Keratinocyte (primary cell): ENCODE measurements around the gene CSNK1G1. TPM values are rescaled to one million over a fixed set of nuclear protein-coding genes. Genes with fewer than 3 reads are reported as not detected.

Experiments used
- DNase-seq: peaks from one replicate; pipeline ENCODE4 v3.0.0-alpha.2; 2011; ENCODE audit warnings: low read depth, missing footprints, low spot score
- FAIRE-seq: peaks from 2 replicates; lab custom pipeline; 2011; peaks lifted over from hg19 to GRCh38; lab: Jason Lieb, UNC
- H2AFZ ChIP-seq: 2 replicates; pipeline ENCODE4 v1.6.0; 2012; ENCODE audit warnings: low read length, control low read depth, inconsistent platforms; ENCODE audit not compliant: control insufficient read depth
- H3K27ac ChIP-seq: 2 replicates; pipeline ENCODE4 v1.5.1; 2011; ENCODE audit warnings: low read length; ENCODE audit not compliant: control insufficient read depth, insufficient read depth
- H3K27me3 ChIP-seq: 3 replicates; pipeline ENCODE4 v1.6.0; 2011; ENCODE audit warnings: low read length; ENCODE audit not compliant: control insufficient read depth, insufficient read depth; ENCODE audit errors: extremely low read depth
- H3K36me3 ChIP-seq, 2 experiments: 2 replicates in 1 of 2; 3 replicates in 1 of 2; pipeline ENCODE4 v1.5.1; 2011; ENCODE audit warnings: low read length in 2 of 2, mild to moderate bottlenecking in 1 of 2; ENCODE audit not compliant: control insufficient read depth in 2 of 2, insufficient read depth in 2 of 2; ENCODE audit errors: extremely low read depth in 1 of 2
- H3K4me1 ChIP-seq: 3 replicates; pipeline ENCODE4 v1.5.1; 2011; ENCODE audit warnings: low read length; ENCODE audit not compliant: control insufficient read depth, insufficient read depth; ENCODE audit errors: extremely low read depth
- H3K4me2 ChIP-seq: 3 replicates; pipeline ENCODE4 v1.6.0; 2011; ENCODE audit warnings: low read depth, low read length; ENCODE audit not compliant: control insufficient read depth, insufficient read depth; ENCODE audit errors: extremely low read depth
- H3K4me3 ChIP-seq, 3 experiments: fragments of 200-600 bp in 1 of 3; sonication (generic) in 1 of 3; 2 replicates in 2 of 3; 3 replicates in 1 of 3; pipeline ENCODE4 v1.5.1; 2011 to 2016; ENCODE audit warnings: low read length in 3 of 3, mild to moderate bottlenecking in 3 of 3, control low read depth in 2 of 3, inconsistent platforms in 1 of 3, low read depth in 1 of 3, mixed read lengths in 1 of 3, mixed run types in 1 of 3, moderate library complexity in 1 of 3; ENCODE audit not compliant: control insufficient read depth in 2 of 3, insufficient read depth in 2 of 3; ENCODE audit errors: extremely low read depth in 1 of 3
- H3K79me2 ChIP-seq: 2 replicates; pipeline ENCODE4 v1.6.0; 2012; ENCODE audit warnings: low read length; ENCODE audit not compliant: control insufficient read depth, insufficient read depth
- H3K9ac ChIP-seq: 3 replicates; pipeline ENCODE4 v1.6.0; 2011; ENCODE audit warnings: low read length; ENCODE audit not compliant: control insufficient read depth, insufficient read depth; ENCODE audit errors: extremely low read depth
- H3K9me1 ChIP-seq: 3 replicates; pipeline ENCODE4 v1.6.0; 2011; ENCODE audit warnings: low read length; ENCODE audit not compliant: control insufficient read depth, insufficient read depth; ENCODE audit errors: extremely low read depth
- H3K9me3 ChIP-seq: 2 replicates; pipeline ENCODE4 v1.5.1; 2012; ENCODE audit warnings: low read depth, low read length; ENCODE audit not compliant: control insufficient read depth
- H4K20me1 ChIP-seq: 3 replicates; pipeline ENCODE4 v1.6.0; 2011; ENCODE audit warnings: low read length; ENCODE audit not compliant: control insufficient read depth, insufficient read depth; ENCODE audit errors: extremely low read depth
- EZH2 ChIP-seq: IDR thresholded peaks from one replicate; pipeline ENCODE4 v1.6.1; 2012; ENCODE audit warnings: inconsistent platforms, mild to moderate bottlenecking, low read length, moderate library complexity
- dilution Hi-C: fragments of 300-500 bp; cut with MboI; formaldehyde crosslinking; loops from one replicate; pipeline ENCODE4 v1.7.0; 2020; ENCODE audit warnings: low sequenced_read_pairs; ENCODE audit not compliant: extremely low pct_ligation_motif_present
- polyA plus RNA-seq, 5 experiments: library from polyadenylated mRNA; depleted of rRNA in 3 of 5; stranded (reverse) in 3 of 5; stranded (forward) in 1 of 5; unstranded in 1 of 5; fragments of >200 nt; gene quantifications; 1 replicate in 1 of 5; 2 replicates in 3 of 5; 3 replicates in 1 of 5; pipeline versions ENCODE4 v1.2.1 to v1.2.3, GENCODE V29; 2011 to 2012; ENCODE audit warnings: missing spikeins in 2 of 5, low read depth in 1 of 5, low replicate concordance in 1 of 5
- small RNA-seq, 3 experiments: library from RNA; depleted of rRNA; stranded (forward); fragments of <200 nt; gene quantifications; one replicate each; pipeline ENCODE3, GENCODE V24; 2012; ENCODE audit warnings: low read depth in 3 of 3, low replicate concordance in 1 of 3; ENCODE audit not compliant: insufficient read length in 3 of 3
- TF ChIP-seq, protein P1 (sequence below), 3 experiments: IDR thresholded peaks in 1 of 3; conservative IDR thresholded peaks in 1 of 3; optimal IDR thresholded peaks in 1 of 3; 2 replicates in 2 of 3; 3 replicates in 1 of 3; pipeline versions ENCODE3 to v1.5.1; 2011; ENCODE audit warnings: low read length in 3 of 3, mild to moderate bottlenecking in 3 of 3, moderate library complexity in 2 of 3, control low read depth in 1 of 3, inconsistent platforms in 1 of 3; ENCODE audit not compliant: insufficient read depth in 2 of 3; ENCODE audit errors: extremely low read depth in 1 of 3

The CSNK1G1 gene
- polyA plus RNA-seq, 1 donor (not counting 4 experiments of a cell fraction or from before 2014, with no cell fraction given), result 28.9 TPM

DNA sequence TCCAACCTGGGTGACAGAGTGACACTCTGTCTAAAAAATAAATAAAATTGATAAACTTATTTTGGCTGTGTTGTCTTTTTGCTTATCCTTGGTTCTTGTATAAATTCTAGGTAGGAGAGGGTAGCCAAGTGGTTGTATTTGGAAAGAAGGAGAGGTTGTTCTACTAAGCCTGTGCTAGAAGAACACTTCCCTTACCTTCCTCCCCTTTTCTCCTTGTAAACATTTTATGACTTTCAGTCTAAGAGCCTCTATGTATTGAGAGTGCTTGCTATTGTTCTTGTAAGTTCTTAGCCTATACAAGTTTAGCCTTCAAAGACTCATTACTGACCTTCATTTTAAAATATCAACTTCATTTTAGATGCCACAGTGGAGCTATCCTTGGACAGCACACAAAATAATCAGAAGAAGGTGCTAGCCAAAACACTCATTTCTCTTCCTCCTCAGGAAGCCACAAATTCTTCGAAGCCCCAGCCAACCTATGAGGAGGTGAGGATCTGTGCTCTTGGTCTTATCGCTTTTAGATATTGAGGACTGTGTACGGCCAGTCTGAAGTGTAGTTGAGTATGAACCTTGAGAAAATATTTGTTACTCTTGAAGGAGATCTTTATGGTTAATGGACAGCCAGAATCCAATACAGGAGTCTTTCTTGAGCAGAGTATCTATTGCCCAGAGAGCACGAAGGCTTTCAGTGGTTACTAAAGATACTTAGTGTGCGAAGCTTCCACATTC is 238.1 kb downstream of the CSNK1G1 start:
- no peak overlapping the region for H3K4me2 ChIP-seq
- no peaks in the 10 kb centered on the region for H3K4me1 ChIP-seq
- H4K20me1 ChIP-seq, result no peaks in the 10 kb centered on the region
- no peak overlapping the region for H3K4me3 ChIP-seq
- H3K9me3 ChIP-seq, result no peaks in the 10 kb centered on the region
- TF ChIP-seq EZH2, result no peak
- TF ChIP-seq, protein P1, sequence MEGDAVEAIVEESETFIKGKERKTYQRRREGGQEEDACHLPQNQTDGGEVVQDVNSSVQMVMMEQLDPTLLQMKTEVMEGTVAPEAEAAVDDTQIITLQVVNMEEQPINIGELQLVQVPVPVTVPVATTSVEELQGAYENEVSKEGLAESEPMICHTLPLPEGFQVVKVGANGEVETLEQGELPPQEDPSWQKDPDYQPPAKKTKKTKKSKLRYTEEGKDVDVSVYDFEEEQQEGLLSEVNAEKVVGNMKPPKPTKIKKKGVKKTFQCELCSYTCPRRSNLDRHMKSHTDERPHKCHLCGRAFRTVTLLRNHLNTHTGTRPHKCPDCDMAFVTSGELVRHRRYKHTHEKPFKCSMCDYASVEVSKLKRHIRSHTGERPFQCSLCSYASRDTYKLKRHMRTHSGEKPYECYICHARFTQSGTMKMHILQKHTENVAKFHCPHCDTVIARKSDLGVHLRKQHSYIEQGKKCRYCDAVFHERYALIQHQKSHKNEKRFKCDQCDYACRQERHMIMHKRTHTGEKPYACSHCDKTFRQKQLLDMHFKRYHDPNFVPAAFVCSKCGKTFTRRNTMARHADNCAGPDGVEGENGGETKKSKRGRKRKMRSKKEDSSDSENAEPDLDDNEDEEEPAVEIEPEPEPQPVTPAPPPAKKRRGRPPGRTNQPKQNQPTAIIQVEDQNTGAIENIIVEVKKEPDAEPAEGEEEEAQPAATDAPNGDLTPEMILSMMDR (optimal IDR thresholded peaks at IDR 0.05 in 1 of 3, IDR thresholded peaks at IDR 0.05 in 1 of 3, conservative IDR thresholded peaks at IDR 0.05 in 1 of 3; ENCODE audit: extremely low read depth in 1 of 3, insufficient read depth in 2 of 3, low read length in 3 of 3), result no peak
- dilution Hi-C loops, result no loop called here
- no peak overlapping the region for H3K9ac ChIP-seq
- no peaks in the 10 kb centered on the region for H3K9me1 ChIP-seq
- no peaks in the 10 kb centered on the region for H3K27me3 ChIP-seq
- H2AFZ ChIP-seq, result no peak overlapping the region
- no peaks in the 10 kb centered on the region for H3K79me2 ChIP-seq
- no peak overlapping the region for H3K27ac ChIP-seq
- peaks cover 14 to 23% of the 10 kb centered on the region in 2 experiments for H3K36me3 ChIP-seq
- FAIRE-seq (no peak), DNase-seq (no peak)

Small RNA genes lying within 50 kb of the gene (small RNA-seq; reads per million reads assigned to genes)
- gene RF00554, result 0 reads per million in 3 experiments

Other genes with a start within 250 kb of the CSNK1G1 start
- gene SNX22, start 204.4 kb downstream of the CSNK1G1 start, polyA plus RNA-seq, result 0.03 to 0.04 TPM in 2 of 3 replicates, not detected in the other
- gene PPIB, start 193.2 kb downstream of the CSNK1G1 start, polyA plus RNA-seq, result 544 to 757 TPM (median 555 TPM) in 3 replicates
- gene PCLAF, start 25.3 kb upstream of the CSNK1G1 start, polyA plus RNA-seq, result 11.0 to 55.0 TPM (median 37.7 TPM) in 3 replicates
- gene TRIP4, start 31.7 kb upstream of the CSNK1G1 start, polyA plus RNA-seq, result 27.9 to 31.5 TPM (median 31.1 TPM) in 3 replicates
- gene ZNF609, start 104.4 kb upstream of the CSNK1G1 start, polyA plus RNA-seq, result 11.8 to 16.9 TPM (median 12.8 TPM) in 3 replicates